Panc1 (cell line): ENCODE results near the gene PLAU. TPM values are rescaled to one million over a fixed set of nuclear protein-coding genes. Genes with fewer than 3 reads are reported as not detected.

Experiments
- ATAC-seq: fragments of 200-7000 bp; cut with Tn5 transposase; 2 replicates; pipeline ENCODE4 v1.9.1; 2020; ENCODE audit warnings: mild to moderate bottlenecking, moderate library complexity
- BruUV-seq: library from RNA; stranded (reverse); fragments of 400-500 nt; replicated peaks from 2 replicates; lab custom pipeline; 2021; lab: Mats Ljungman, UMichigan
- CTCF ChIA-PET: fragments of 300-600 bp; sonication (Branson Sonifier 250); formaldehyde crosslinking; loops from one replicate; lab custom pipeline; 2022; ENCODE audit warnings: antibody characterized with exemption; lab: Charles Lee
- POLR2A ChIA-PET: fragments of 300-600 bp; sonication (Branson Sonifier 250); formaldehyde crosslinking; loops from one replicate; lab custom pipeline; 2022; ENCODE audit warnings: antibody characterized with exemption; lab: Charles Lee
- DNase-seq: peaks from one replicate; pipeline ENCODE4 v3.0.0-alpha.2; 2010; ENCODE audit warnings: low read depth, low spot score
- H3K27ac ChIP-seq: 2 replicates; pipeline ENCODE4 v1.5.1; 2011; ENCODE audit warnings: mild to moderate bottlenecking, low read length, inconsistent platforms
- H3K27me3 ChIP-seq: fragments of 200-500 bp; sonication (Bioruptor generic); 2 replicates; pipeline ENCODE4 v1.6.0; 2014; ENCODE audit warnings: low read length, inconsistent platforms; ENCODE audit not compliant: control insufficient read depth, insufficient read depth
- H3K36me3 ChIP-seq: fragments of 200-500 bp; sonication (Bioruptor generic); 2 replicates; pipeline ENCODE4 v1.5.1; 2014; ENCODE audit warnings: inconsistent platforms, mild to moderate bottlenecking, low read length, moderate library complexity; ENCODE audit not compliant: control insufficient read depth, insufficient read depth
- H3K4me1 ChIP-seq: 2 replicates; pipeline ENCODE4 v1.5.1; 2011; ENCODE audit warnings: inconsistent platforms, mild to moderate bottlenecking, low read length, moderate library complexity; ENCODE audit not compliant: control insufficient read depth, insufficient read depth
- H3K4me3 ChIP-seq, 2 experiments: 2 replicates each; pipeline ENCODE4 v1.5.1; 2011 to 2012; ENCODE audit warnings: low read depth in 2 of 2, low read length in 2 of 2, mild to moderate bottlenecking in 2 of 2, inconsistent platforms in 1 of 2, moderate library complexity in 1 of 2
- H3K9me3 ChIP-seq: fragments of 200-500 bp; sonication (Bioruptor generic); 2 replicates; pipeline ENCODE4 v1.5.1; 2014; ENCODE audit warnings: low read depth, mild to moderate bottlenecking, inconsistent platforms, low read length, moderate library complexity; ENCODE audit not compliant: control insufficient read depth, insufficient read depth
- POLR2AphosphoS5 ChIP-seq: IDR thresholded peaks from 2 replicates; pipeline ENCODE4 v1.6.1; 2012; ENCODE audit warnings: mild to moderate bottlenecking, low read depth, low read length, moderate library complexity
- SIN3A ChIP-seq: IDR thresholded peaks from 2 replicates; pipeline ENCODE4 v1.6.1; 2012; ENCODE audit warnings: low read depth, mild to moderate bottlenecking, low read length, moderate library complexity, borderline replicate concordance; ENCODE audit not compliant: insufficient read depth
- TCF7L2 ChIP-seq: IDR thresholded peaks from 2 replicates; pipeline ENCODE4 v1.6.1; 2011; ENCODE audit warnings: mild to moderate bottlenecking, low read depth, low read length, inconsistent platforms
- in situ Hi-C: cut with HindIII; loops from 2 replicates; pipeline ENCODE4 v1.10.0; 2016; ENCODE audit warnings: low sequenced_read_pairs, low pct_unique_long_range_greater_than_20kb
- intact Hi-C: fragments of 100-400 bp; cut with micrococcal nuclease; formaldehyde crosslinking; loops from one replicate; pipeline ENCODE4 v1.10.0; 2022; ENCODE audit not compliant: unreplicated experiment
- total RNA-seq: library from RNA; stranded (reverse); gene quantifications from one replicate; pipeline ENCODE4 v1.2.1, GENCODE V29; 2021; ENCODE audit not compliant: unreplicated experiment
- TF ChIP-seq, protein P1 (sequence below): fragments of 450-650 bp; IDR thresholded peaks from 2 replicates; pipeline ENCODE4 v1.5.1; 2017; ENCODE audit warnings: mild to moderate bottlenecking
- TF ChIP-seq, protein P2 (sequence below), 2 experiments: IDR thresholded peaks; 2 replicates each; pipeline ENCODE4 v1.6.1; 2011 to 2012; ENCODE audit warnings: low read depth in 2 of 2, control low read depth in 1 of 2, low read length in 1 of 2, mild to moderate bottlenecking in 1 of 2, moderate library complexity in 1 of 2; ENCODE audit not compliant: insufficient read depth in 1 of 2

The PLAU gene
- total RNA-seq, 1 experiment from 2014 or later, result 305 TPM

DNA sequence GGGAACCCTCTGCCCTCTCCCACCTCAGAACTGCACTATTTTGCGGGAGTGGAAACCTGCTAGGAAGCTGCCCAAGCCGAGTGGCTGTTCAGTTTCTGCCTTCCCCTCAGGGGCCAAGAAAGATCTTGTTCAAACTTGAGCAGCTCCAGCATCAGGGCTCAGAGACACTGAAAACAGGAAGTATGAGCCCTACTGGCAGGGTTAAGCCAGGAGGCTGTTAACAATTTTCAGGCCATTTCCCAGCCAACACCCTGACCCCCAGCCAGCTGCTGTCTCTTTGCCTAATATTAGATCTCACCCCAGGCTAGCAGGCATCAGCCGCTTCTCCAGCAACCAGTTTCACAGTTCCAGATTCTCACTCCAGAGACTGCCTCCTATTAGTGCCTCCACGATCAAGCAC lies 9.2 kb downstream of the PLAU start:
- POLR2A ChIA-PET, result interaction anchor here (0.9 to 1.3 kb wide), 2 partner anchors 16 to 31 kb away, joined by 3 to 4 read pairs; no protein-coding TSS in a partner anchor
- in situ Hi-C loops, result no loop called here
- no peaks in the 10 kb centered on the region for H3K27me3 ChIP-seq
- intact Hi-C loops, result no loop called here
- H3K27ac ChIP-seq, result peak overlapping the region; percentile 36
- no peaks in the 10 kb centered on the region for H3K9me3 ChIP-seq
- no TSS peak for BruUV-seq
- ATAC-seq (peak; percentile 31), DNase-seq (no peak)
- TF ChIP-seq, protein P1, sequence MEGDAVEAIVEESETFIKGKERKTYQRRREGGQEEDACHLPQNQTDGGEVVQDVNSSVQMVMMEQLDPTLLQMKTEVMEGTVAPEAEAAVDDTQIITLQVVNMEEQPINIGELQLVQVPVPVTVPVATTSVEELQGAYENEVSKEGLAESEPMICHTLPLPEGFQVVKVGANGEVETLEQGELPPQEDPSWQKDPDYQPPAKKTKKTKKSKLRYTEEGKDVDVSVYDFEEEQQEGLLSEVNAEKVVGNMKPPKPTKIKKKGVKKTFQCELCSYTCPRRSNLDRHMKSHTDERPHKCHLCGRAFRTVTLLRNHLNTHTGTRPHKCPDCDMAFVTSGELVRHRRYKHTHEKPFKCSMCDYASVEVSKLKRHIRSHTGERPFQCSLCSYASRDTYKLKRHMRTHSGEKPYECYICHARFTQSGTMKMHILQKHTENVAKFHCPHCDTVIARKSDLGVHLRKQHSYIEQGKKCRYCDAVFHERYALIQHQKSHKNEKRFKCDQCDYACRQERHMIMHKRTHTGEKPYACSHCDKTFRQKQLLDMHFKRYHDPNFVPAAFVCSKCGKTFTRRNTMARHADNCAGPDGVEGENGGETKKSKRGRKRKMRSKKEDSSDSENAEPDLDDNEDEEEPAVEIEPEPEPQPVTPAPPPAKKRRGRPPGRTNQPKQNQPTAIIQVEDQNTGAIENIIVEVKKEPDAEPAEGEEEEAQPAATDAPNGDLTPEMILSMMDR, result no peak
- TF ChIP-seq SIN3A, result no peak
- TF ChIP-seq TCF7L2, result no peak
- no peak for TF ChIP-seq POLR2AphosphoS5
- TF ChIP-seq, protein P2, sequence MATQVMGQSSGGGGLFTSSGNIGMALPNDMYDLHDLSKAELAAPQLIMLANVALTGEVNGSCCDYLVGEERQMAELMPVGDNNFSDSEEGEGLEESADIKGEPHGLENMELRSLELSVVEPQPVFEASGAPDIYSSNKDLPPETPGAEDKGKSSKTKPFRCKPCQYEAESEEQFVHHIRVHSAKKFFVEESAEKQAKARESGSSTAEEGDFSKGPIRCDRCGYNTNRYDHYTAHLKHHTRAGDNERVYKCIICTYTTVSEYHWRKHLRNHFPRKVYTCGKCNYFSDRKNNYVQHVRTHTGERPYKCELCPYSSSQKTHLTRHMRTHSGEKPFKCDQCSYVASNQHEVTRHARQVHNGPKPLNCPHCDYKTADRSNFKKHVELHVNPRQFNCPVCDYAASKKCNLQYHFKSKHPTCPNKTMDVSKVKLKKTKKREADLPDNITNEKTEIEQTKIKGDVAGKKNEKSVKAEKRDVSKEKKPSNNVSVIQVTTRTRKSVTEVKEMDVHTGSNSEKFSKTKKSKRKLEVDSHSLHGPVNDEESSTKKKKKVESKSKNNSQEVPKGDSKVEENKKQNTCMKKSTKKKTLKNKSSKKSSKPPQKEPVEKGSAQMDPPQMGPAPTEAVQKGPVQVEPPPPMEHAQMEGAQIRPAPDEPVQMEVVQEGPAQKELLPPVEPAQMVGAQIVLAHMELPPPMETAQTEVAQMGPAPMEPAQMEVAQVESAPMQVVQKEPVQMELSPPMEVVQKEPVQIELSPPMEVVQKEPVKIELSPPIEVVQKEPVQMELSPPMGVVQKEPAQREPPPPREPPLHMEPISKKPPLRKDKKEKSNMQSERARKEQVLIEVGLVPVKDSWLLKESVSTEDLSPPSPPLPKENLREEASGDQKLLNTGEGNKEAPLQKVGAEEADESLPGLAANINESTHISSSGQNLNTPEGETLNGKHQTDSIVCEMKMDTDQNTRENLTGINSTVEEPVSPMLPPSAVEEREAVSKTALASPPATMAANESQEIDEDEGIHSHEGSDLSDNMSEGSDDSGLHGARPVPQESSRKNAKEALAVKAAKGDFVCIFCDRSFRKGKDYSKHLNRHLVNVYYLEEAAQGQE (IDR thresholded peaks at IDR 0.05; ENCODE audit: insufficient read depth in 1 of 2, low read depth in 2 of 2, low read length in 1 of 2), result no peak
- H3K36me3 ChIP-seq, result 0 out of 2 replicates have a peak, but pooled peaks cover under 1% of the 10 kb centered on the region
- CTCF ChIA-PET, result interaction anchor here (2.0 kb wide), 1 partner anchor 20 kb away, joined by 5 read pairs; no protein-coding TSS in a partner anchor
- H3K4me1 ChIP-seq, result peaks cover 34% of the 10 kb centered on the region
- H3K4me3 ChIP-seq, result no peak overlapping the region

DNA sequence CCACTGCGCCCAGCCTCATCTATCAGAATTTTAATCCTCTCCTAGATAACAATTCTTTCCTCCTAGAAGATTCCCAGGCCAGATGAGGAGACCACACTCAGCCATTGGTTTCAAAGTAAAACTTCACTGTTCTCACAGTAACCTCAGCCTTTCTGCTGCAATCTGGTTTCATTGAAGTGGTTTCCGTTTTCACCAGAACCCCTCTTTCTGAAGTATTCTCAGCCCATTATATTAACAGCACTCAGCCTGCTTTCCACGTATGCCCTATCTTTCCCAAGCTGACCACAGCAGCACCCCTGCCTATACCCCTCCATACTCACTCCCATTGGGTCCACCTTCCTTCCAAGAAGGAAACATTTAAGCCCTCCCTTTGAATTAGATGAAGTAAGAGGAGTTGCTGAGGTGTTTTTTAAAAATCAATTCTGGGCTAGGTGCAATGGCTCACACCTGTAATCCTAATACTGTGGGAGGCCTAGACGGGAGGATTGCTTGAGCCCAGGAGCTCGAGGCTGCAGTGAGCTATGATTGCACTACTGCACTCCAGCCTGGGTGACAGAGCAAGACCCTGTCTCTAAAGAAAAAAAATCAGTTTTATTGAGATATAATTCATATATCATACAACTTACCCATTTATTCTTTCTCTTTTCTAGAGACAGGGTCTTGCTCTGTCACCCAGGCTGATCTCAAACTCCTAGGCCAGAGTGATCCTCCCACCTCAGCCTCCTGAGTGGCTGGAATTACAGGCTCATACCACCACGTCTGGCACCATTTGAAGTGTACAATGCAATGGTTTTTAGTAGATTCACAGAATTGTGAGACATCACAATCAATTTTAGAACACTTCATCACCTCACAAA lies 11.3 kb downstream of the PLAU start:
- in situ Hi-C loops (no loop called here), intact Hi-C loops (no loop called here)
- no peak for DNase-seq
- H3K27me3 ChIP-seq, result no peaks in the 10 kb centered on the region
- no peak overlapping the region for H3K4me3 ChIP-seq
- no peak for ATAC-seq
- peaks cover 16% of the 10 kb centered on the region for H3K4me1 ChIP-seq
- no peak for TF ChIP-seq POLR2AphosphoS5
- TF ChIP-seq SIN3A, result no peak
- TF ChIP-seq, protein P1, result no peak
- TF ChIP-seq, protein P2 (IDR thresholded peaks at IDR 0.05; ENCODE audit: insufficient read depth in 1 of 2, low read depth in 2 of 2, low read length in 1 of 2), result no peak
- no peak for TF ChIP-seq TCF7L2
- BruUV-seq, result no TSS peak
- H3K36me3 ChIP-seq, result no peaks in the 10 kb centered on the region
- ChIA-PET POLR2A (no interaction called here), CTCF (no interaction called here)
- H3K9me3 ChIP-seq, result no peaks in the 10 kb centered on the region
- no peak overlapping the region; the same call in 1 of the 2 replicates for H3K27ac ChIP-seq
